AG09319 (cell line): ENCODE measurements around the gene CHMP1A.

ENCODE experiments used
- DNase-seq: peaks from one replicate; pipeline ENCODE4 v3.0.0-alpha.2; 2010; ENCODE audit warnings: low read depth; ENCODE audit errors: extremely low read depth
- CTCF ChIP-seq: IDR thresholded peaks from 2 replicates; pipeline ENCODE4 v1.5.1; 2011; ENCODE audit warnings: low read depth, mild to moderate bottlenecking, inconsistent platforms, low read length, moderate library complexity

The CHMP1A gene

GRCh38 chr16:89613231-89613953, 44.1 kb downstream of the CHMP1A start, which contains the start of gene DPEP1:
DPEP1 (plus strand) TSS chr16:89613642; CDS start chr16:89630411, 16,769 bp downstream.
- DNase-seq: no peak
- no peak for TF ChIP-seq CTCF

GRCh38 chr16:89612415-89613166, 44.9 kb downstream of the CHMP1A start:
- no peak for TF ChIP-seq CTCF
- DNase-seq: no peak

- TF ChIP-seq CTCF: no peak
- DNase-seq: no peak
These were observed 47.4 kb downstream of the CHMP1A start for GRCh38 chr16:89610108-89610453.

GRCh38 chr16:89607937-89608740, 49.4 kb downstream of the CHMP1A start:
- no peak for TF ChIP-seq CTCF
- DNase-seq: no peak

GRCh38 chr16:89607453-89607852, 50.1 kb downstream of the CHMP1A start:
- no peak for DNase-seq
- TF ChIP-seq CTCF: no peak

- no peak for TF ChIP-seq CTCF
- no peak for DNase-seq
These were observed 51.5 kb downstream of the CHMP1A start for GRCh38 chr16:89606006-89606405.
